Gastroesophageal sphincter (tissue), 3 donors: ENCODE data around the gene ZFC3H1.

Experiments
- CTCF ChIP-seq, 4 experiments: fragments of 200-600 bp in 2 of 4; fragments of 450-650 bp in 2 of 4; sonication (generic) in 1 of 4; IDR thresholded peaks; one replicate each; pipeline ENCODE4 v1.5.1; 2017 to 2019; ENCODE audit warnings: antibody characterized with exemption in 4 of 4, mild to moderate bottlenecking in 2 of 4, moderate library complexity in 2 of 4
- POLR2A ChIP-seq, 2 donors: fragments of 450-650 bp; IDR thresholded peaks; one replicate each; pipeline ENCODE4 v1.6.1; 2017; ENCODE audit warnings: antibody characterized with exemption in 2 of 2, mild to moderate bottlenecking in 2 of 2, moderate library complexity in 1 of 2

- no peak for TF ChIP-seq CTCF (IDR thresholded peaks at IDR 0.05)
- no peak for TF ChIP-seq POLR2A (IDR thresholded peaks at IDR 0.05)
These were observed 2.6 kb upstream of the ZFC3H1 start for GRCh38 chr12:71666259-71666658.
